ENCODE data around the gene PPP1R16B.

Gene PPP1R16B

GRCh38 chr20:38870733-38871559 is 65.4 kb downstream of the PPP1R16B start:
- no peak for DNase-seq (ENCODE audit: low read depth)
- H3K4me3 ChIP-seq (ENCODE audit: low read depth, low read length): no peak overlapping the region

GRCh38 chr20:38871560-38871953 is 66.1 kb downstream of the PPP1R16B start:
- no peak for DNase-seq (ENCODE audit: low read depth)
- H3K4me3 ChIP-seq (ENCODE audit: low read depth, low read length): no peak overlapping the region

- H3K4me3 ChIP-seq (ENCODE audit: low read depth, low read length): no peak overlapping the region
- no peak for DNase-seq (ENCODE audit: low read depth)
Measured at GRCh38 chr20:38872036-38872435, 66.5 kb downstream of the PPP1R16B start.

DNA sequence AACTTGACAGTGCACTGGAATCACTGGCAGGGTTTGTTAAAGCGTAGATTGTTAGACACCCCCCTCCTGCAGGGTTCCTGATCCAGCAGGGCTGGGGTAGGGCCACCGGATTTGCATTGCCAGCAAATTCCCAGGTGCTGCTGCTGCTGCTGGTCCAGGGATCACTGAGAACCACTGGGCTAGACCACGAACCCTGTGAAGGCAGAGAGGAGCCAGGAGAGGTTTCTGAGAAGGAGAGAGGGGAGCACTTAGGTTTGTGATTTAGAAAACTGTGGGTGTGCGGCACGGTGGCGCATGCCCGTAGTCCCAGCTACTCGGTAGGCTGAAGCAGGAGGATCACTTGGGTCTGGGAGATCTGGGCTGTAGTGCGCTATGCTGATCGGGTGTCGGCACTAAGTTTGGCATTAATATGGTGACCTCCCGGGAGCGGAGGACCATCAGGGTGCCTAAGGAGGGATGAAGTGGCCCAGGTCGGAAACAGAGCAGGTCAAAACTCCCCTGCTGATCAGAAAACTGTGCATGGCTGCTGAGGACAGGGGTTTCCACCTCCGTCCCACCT is 67.1 kb downstream of the PPP1R16B start:
- H3K4me3 ChIP-seq (ENCODE audit: low read depth, low read length): no peak overlapping the region
- DNase-seq (ENCODE audit: low read depth): no peak

DNA sequence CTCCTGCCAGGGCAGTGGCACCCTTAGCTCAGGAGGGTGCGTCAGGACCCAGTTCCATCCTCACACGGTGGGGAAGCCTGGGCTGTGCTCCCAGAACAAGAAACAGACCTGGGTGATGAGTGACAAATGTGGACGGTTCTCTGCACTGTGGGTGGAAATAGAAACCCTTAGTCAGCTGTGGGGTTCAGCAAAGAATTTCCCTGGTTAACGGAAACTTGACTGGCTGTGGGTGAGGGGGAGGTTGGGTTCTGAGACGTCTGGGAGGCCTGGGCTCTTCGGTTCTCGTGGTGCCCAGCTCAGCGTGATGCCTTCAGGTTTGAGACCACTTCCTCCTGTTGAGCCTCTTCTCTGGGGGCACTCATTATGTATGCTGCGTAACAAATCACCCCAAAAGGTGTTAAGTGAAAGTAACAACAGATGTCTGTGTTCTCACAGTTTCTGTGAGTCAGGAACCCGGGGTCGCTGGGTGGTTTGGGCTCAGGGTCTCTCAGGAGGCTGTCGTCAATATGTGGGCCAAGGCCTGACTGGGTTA is 67.6 kb downstream of the PPP1R16B start:
- no peak for DNase-seq (ENCODE audit: low read depth)
- H3K4me3 ChIP-seq (ENCODE audit: low read depth, low read length): no peak overlapping the region

- DNase-seq (ENCODE audit: low read depth): no peak
- H3K4me3 ChIP-seq (ENCODE audit: low read depth, low read length): no peak overlapping the region
Measured at GRCh38 chr20:38874460-38875174, 69.1 kb downstream of the PPP1R16B start.

- DNase-seq (ENCODE audit: low read depth): no peak
- no peak overlapping the region for H3K4me3 ChIP-seq (ENCODE audit: low read depth, low read length)
Measured at GRCh38 chr20:38875175-38875993, 69.9 kb downstream of the PPP1R16B start.

GRCh38 chr20:38877483-38877882 is 72.0 kb downstream of the PPP1R16B start:
- DNase-seq (ENCODE audit: low read depth): no peak
- H3K4me3 ChIP-seq (ENCODE audit: low read depth, low read length): no peak overlapping the region

DNA sequence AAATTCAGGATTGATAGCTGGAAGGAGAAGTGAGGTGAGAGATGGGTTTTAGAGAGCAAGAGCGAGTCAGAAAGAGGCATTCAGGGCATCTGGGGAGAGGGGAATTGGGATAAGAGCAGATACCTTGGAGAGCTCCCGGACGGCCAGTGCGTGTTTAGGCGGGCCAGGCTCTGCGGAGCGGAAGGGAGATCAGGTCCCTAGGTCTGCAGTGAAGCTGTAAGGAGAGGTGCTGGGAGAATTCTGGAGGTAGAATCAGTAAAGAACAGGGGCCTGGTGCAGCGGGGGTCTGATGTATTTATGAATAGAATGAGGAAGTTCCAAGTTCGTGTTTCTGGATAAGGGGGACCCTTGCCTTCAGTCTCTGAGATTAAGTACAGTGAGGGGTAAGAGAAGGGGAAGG is 73.4 kb downstream of the PPP1R16B start:
- no peak overlapping the region for H3K4me3 ChIP-seq (ENCODE audit: low read depth, low read length)
- DNase-seq (ENCODE audit: low read depth): no peak

- no peak overlapping the region for H3K4me3 ChIP-seq (ENCODE audit: low read depth, low read length)
Measured at GRCh38 chr20:38880952-38881735, 75.6 kb downstream of the PPP1R16B start.

DNA sequence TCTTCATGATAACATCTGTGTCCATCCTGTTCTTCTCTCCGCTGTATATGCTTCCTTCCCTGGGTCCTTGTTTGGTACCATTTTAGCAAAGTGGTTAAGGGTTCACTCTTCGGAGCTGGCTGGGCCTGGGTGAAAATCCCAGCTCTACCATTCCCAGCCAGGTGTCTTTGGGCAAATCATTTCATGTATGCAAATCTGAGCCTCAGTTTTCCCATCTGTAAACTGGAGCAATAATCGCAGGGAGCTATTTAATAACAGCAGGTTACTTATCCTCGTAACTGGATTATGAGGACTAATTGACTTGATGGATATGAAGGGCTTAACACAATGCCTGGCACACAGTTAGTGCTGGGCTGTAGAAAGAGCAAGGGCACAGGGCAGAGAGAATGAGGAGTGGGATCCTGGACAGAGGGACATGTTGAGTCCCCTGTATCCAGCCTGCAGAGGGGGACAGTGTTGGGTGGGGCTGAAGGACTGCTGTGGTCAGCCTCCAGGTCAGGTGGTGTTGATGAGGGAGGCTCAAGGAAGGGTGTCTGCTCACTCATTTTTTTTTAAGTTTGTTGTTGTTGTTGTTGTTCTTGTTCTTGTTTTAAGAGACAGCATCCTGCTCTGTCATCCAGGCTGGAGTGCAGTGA is 76.4 kb downstream of the PPP1R16B start:
- DNase-seq (ENCODE audit: low read depth): no peak
- no peak overlapping the region for H3K4me3 ChIP-seq (ENCODE audit: low read depth, low read length)

More at GRCh38 chr20:38880952-38881735, 75.6 kb downstream of the PPP1R16B start:
- DNase-seq (ENCODE audit: low read depth): no peak

DNA sequence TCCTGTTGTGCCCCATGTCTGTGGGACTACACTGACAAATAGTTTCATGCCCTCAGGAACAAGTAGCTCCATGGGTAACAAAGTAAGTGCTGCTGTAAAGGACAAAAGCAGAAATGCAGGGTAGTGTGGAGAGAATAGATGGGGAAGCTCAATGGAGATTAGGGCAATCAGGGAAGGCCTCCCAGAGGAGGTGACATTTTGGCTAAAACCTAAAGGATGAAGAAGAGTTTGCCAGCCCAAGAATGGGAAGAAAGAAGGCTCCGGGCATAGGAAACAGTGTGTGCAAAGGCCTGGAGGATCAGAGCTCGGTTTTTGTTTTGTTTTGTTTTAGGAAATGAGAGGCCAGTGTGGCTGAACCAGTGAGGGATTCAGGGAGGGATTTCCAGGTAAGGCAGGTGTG is 77.1 kb downstream of the PPP1R16B start:
- no peak overlapping the region for H3K4me3 ChIP-seq (ENCODE audit: low read depth, low read length)
- DNase-seq (ENCODE audit: low read depth): no peak

GRCh38 chr20:38883081-38883980 is 77.8 kb downstream of the PPP1R16B start:
- no peak for DNase-seq (ENCODE audit: low read depth)

GRCh38 chr20:38883981-38884733 is 78.7 kb downstream of the PPP1R16B start:
- no peak for DNase-seq (ENCODE audit: low read depth)
- no peak overlapping the region for H3K4me3 ChIP-seq (ENCODE audit: low read depth, low read length)

More at GRCh38 chr20:38883081-38883980, 77.8 kb downstream of the PPP1R16B start:
- H3K4me3 ChIP-seq (ENCODE audit: low read depth, low read length): no peak overlapping the region

DNA sequence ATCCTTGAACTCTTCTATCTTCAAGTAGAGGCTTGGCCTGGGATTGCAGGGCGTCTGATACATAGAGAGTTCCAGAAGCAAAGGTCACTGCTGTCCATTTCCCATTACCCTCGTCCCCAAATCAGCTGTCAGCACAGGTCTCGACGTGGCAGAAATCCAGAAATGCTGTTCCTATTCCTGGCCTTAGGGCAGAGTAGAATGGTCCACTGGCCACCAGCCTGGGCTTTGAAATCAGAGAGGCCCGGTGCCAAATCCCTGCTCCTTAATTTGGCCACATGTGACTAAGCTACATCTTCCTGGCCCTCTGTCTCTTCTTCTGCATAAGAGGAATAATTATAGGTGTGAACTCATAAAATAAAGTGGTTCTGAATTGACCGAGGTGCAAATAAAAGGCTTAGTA is 79.9 kb downstream of the PPP1R16B start:
- H3K4me3 ChIP-seq (ENCODE audit: low read depth, low read length): no peak overlapping the region
- no peak for DNase-seq (ENCODE audit: low read depth)

DNA sequence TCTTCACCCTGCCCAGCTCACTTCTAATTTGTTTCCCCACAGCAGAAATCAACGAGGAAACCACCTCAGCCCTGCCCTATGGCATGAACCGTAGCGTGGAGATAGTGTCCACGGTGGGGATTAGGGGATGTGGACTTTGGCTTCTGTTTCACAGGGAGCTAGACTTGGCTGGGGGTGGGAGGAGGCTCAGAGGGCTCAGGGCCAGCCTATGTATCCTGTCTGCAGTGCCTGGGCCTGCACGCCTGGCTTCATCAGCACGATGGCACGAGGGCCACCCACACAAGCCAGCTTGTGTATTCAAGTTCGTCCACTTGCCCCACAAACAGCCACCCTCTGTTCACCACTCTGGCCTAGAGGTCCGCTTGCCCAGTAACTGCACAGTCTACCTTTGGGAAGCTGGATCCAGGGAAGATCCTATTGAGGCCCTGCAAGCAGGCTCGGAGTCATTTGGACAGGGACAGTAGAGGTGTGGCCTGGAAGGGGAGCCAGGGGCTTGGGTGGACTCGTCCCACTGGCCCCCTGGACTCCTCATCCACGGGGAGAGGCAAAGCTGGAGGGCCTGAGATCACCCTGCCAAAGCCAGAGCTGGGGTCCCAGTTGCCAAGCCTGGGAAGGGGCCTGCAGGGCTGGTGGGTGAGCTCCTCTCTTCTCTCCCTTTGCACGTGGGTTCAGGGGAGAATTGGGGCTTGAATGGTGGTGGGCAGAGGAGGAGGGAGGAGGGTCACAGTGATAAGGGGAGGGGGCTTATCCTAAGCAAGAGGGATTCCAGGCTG is 82.7 kb downstream of the PPP1R16B start:
- H3K4me3 ChIP-seq (ENCODE audit: low read depth, low read length): no peak overlapping the region
- DNase-seq (ENCODE audit: low read depth): no peak

All from skeletal muscle cell (primary cell).